Renal pelvis (tissue), 4 donors: ENCODE measurements around the gene COL4A3. TPM values are rescaled to one million over a fixed set of nuclear protein-coding genes. Genes with fewer than 3 reads are reported as not detected.
"Not testable (repeated sequence)": the region's sequence is repeated elsewhere in the genome, so short reads cannot be mapped to it uniquely, and the experiment has no call there.

Source experiments
- DNase-seq: peaks from one replicate; pipeline ENCODE4 v3.0.0-alpha.2; 2013
- polyA plus RNA-seq, 3 donors: library from polyadenylated mRNA; unstranded; fragments of 120-200 nt; gene quantifications; one replicate each; pipeline ENCODE4 v1.2.1, GENCODE V29; 2013; ENCODE audit not compliant: insufficient read length in 3 of 3

Gene COL4A3
- polyA plus RNA-seq, 3 donors: 33.6 to 88.8 (median 70.7) TPM

- no peak for DNase-seq
These were observed 40.0 kb downstream of the COL4A3 start for GRCh38 chr2:227204452-227204851.

GRCh38 chr2:227205701-227206100 lies 41.3 kb downstream of the COL4A3 start:
- no peak for DNase-seq

GRCh38 chr2:227206406-227206805 lies 42.0 kb downstream of the COL4A3 start:
- DNase-seq: no peak

GRCh38 chr2:227207573-227207972 lies 43.1 kb downstream of the COL4A3 start:
- no peak for DNase-seq

GRCh38 chr2:227214622-227215041 lies 50.2 kb downstream of the COL4A3 start:
- DNase-seq: no peak

- DNase-seq: no peak
These were observed 55.1 kb downstream of the COL4A3 start for GRCh38 chr2:227219312-227220105.

GRCh38 chr2:227221120-227221519 lies 56.7 kb downstream of the COL4A3 start:
- DNase-seq: no peak

- DNase-seq: no peak
These were observed 57.9 kb downstream of the COL4A3 start for GRCh38 chr2:227222292-227222691.

- not testable (repeated sequence) for DNase-seq
These were observed 61.2 kb downstream of the COL4A3 start for GRCh38 chr2:227225641-227226040.

- peak; percentile 31 for DNase-seq
These were observed 63.7 kb downstream of the COL4A3 start for GRCh38 chr2:227228061-227228667.

- no peak for DNase-seq
These were observed 65.7 kb downstream of the COL4A3 start for GRCh38 chr2:227230151-227230550.

- DNase-seq: no peak
These were observed 70.0 kb downstream of the COL4A3 start for GRCh38 chr2:227234429-227234828.

- no peak for DNase-seq
These were observed 73.4 kb downstream of the COL4A3 start for GRCh38 chr2:227237786-227238185.

GRCh38 chr2:227238238-227239237 lies 74.1 kb downstream of the COL4A3 start:
- peak; percentile 74 for DNase-seq

GRCh38 chr2:227241005-227241404 lies 76.6 kb downstream of the COL4A3 start:
- no peak for DNase-seq

- no peak for DNase-seq
These were observed 84.5 kb downstream of the COL4A3 start for GRCh38 chr2:227248876-227249275.

- no peak for DNase-seq
These were observed 88.4 kb downstream of the COL4A3 start for GRCh38 chr2:227252831-227253230.

- DNase-seq: no peak
These were observed 92.2 kb downstream of the COL4A3 start for GRCh38 chr2:227256605-227257004.

GRCh38 chr2:227257820-227258219 lies 93.4 kb downstream of the COL4A3 start:
- DNase-seq: no peak

- DNase-seq: no peak
These were observed 95.6 kb downstream of the COL4A3 start for GRCh38 chr2:227260041-227260440.

GRCh38 chr2:227267410-227268115 lies 103.1 kb downstream of the COL4A3 start:
- no peak for DNase-seq

GRCh38 chr2:227280895-227281294 lies 116.5 kb downstream of the COL4A3 start:
- DNase-seq: no peak
